Vagina (tissue), 2 donors: ENCODE data around the gene CAPN2.

Experiments
- CTCF ChIP-seq, 3 experiments: fragments of 450-650 bp in 2 of 3; fragments of 200-600 bp in 1 of 3; sonication (generic) in 1 of 3; IDR thresholded peaks; one replicate each; pipeline ENCODE4 v1.5.1; 2017 to 2019; ENCODE audit warnings: antibody characterized with exemption in 3 of 3, mild to moderate bottlenecking in 2 of 3, moderate library complexity in 2 of 3
- POLR2A ChIP-seq, 2 donors: fragments of 450-650 bp; IDR thresholded peaks; one replicate each; pipeline ENCODE4 v1.6.1; 2017; ENCODE audit warnings: antibody characterized with exemption in 2 of 2, mild to moderate bottlenecking in 2 of 2, moderate library complexity in 2 of 2
- POLR2AphosphoS5 ChIP-seq, 2 donors: sonication (generic); formaldehyde crosslinking; IDR thresholded peaks; one replicate each; pipeline ENCODE4 v1.9.0; 2017; ENCODE audit warnings: antibody characterized with exemption in 2 of 2, mild to moderate bottlenecking in 2 of 2, low read depth in 1 of 2; ENCODE audit not compliant: insufficient read depth in 1 of 2

- TF ChIP-seq CTCF (IDR thresholded peaks at IDR 0.05) (no peak), POLR2A (IDR thresholded peaks at IDR 0.05) (no peak), POLR2AphosphoS5 (IDR thresholded peaks at IDR 0.05; ENCODE audit: insufficient read depth in 1 of 2, low read depth in 1 of 2) (no peak)
Observed at GRCh38 chr1:223751696-223752095, 39.4 kb downstream of the CAPN2 start.
